ENCODE results near the gene TSEN54. TPM values are rescaled to one million over a fixed set of nuclear protein-coding genes. Genes with fewer than 3 reads are reported as not detected.

Gene TSEN54
- total RNA-seq, 1 experiment from 2014 or later, result 25.8 TPM

DNA sequence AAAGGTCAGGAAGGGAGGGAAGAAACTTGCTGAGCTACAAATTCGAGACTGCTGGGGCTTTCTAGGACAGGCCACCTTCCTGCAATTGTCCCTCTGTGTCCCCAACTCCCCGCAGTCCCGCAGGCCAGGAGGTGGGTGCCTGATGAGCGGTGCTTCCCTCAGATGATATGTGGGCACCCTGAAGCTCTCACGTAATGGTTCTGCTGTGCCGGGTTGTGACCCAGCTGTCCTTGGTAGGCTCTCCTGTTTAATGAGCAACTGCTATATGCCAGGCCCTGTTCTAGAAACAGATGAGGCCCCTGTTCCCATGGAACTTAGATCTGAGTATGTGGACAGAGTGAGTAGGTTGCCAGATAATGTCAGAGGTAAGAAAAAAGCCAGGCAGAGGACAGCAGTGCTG lies 49.3 kb downstream of the TSEN54 start:
- in situ Hi-C loops (cut with HindIII; ENCODE audit: low pct_unique_long_range_greater_than_20kb, low sequenced_read_pairs), result no loop called here
- DNase-seq (ENCODE audit: low read depth, low spot score), result no peak

DNA sequence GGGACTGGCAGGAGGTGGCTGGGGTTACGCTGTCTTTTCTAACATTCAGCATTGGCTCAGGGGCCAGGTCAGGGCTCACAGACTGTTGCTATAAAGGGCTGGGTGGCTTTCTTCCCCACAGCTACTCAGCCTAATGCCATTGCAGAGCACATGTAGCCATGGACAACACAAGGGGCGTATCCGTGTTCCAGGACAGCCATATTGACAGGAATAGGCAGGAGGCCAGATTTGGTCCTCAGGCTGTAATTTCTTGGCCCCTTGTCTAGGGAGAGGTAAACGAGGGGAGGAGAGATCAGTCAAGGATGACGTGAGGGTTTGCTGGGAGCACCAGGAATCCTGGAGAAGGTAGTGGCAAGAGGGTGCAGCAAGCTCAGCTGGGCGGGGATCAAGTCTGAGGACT lies 50.1 kb downstream of the TSEN54 start:
- in situ Hi-C loops (cut with HindIII; ENCODE audit: low pct_unique_long_range_greater_than_20kb, low sequenced_read_pairs), result no loop called here
- DNase-seq (ENCODE audit: low read depth, low spot score), result no peak

DNA sequence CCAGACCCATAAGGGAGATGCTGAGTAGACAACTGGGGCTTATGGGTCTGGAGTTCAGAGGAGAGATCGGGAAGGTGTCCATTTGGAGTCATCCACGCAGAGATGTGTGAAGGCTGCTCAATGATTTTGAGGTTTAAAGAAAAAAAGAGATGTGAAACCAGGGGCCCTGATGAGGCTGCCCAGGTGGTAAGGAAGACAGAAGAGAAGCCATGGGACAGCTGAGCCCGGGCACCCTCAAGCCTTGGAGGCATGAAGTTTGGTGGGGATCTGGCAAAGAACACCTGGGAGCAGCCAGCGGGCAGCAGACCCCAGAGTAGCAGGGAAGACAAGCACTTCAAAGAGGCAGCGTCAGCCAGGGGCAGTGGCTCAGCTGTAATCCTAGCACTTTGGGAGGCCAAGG lies 50.5 kb downstream of the TSEN54 start:
- in situ Hi-C loops (cut with HindIII; ENCODE audit: low pct_unique_long_range_greater_than_20kb, low sequenced_read_pairs), result no loop called here
- DNase-seq (ENCODE audit: low read depth, low spot score), result no peak

DNA sequence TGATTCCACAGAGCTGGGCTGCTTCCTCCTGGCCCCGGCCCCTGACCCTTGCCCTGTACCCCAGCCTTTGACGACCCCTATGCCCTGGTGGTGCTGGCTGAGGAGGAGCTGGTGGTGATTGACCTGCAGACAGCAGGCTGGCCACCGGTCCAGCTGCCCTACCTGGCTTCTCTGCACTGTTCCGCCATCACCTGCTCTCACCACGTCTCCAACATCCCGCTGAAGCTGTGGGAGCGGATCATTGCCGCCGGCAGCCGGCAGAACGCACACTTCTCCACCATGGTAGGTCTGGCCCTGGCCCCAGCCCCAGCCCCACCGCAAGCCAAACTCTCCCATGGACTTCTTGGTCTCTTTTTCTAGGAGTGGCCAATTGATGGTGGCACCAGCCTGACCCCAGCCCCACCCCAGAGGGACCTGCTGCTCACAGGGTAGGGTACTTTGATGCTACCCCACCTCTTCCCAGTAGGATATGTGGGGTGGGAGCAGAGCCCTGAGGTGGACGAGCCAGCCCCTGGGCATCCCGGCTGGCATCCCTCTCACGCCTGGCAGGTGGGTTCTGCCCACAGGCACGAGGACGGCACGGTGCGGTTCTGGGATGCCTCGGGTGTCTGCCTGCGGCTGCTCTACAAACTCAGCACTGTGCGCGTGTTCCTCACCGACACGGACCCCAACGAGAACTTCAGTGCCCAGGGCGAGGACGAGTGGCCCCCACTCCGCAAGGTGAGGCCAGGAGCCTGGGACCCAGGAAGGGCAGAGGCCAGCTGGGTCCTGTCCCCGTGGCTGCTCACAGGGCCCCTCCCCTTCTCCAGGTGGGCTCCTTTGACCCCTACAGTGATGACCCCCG lies 52.3 kb downstream of the TSEN54 start:
- DNase-seq (ENCODE audit: low read depth, low spot score), result no peak
- in situ Hi-C loops (cut with HindIII; ENCODE audit: low pct_unique_long_range_greater_than_20kb, low sequenced_read_pairs), result no loop called here

DNA sequence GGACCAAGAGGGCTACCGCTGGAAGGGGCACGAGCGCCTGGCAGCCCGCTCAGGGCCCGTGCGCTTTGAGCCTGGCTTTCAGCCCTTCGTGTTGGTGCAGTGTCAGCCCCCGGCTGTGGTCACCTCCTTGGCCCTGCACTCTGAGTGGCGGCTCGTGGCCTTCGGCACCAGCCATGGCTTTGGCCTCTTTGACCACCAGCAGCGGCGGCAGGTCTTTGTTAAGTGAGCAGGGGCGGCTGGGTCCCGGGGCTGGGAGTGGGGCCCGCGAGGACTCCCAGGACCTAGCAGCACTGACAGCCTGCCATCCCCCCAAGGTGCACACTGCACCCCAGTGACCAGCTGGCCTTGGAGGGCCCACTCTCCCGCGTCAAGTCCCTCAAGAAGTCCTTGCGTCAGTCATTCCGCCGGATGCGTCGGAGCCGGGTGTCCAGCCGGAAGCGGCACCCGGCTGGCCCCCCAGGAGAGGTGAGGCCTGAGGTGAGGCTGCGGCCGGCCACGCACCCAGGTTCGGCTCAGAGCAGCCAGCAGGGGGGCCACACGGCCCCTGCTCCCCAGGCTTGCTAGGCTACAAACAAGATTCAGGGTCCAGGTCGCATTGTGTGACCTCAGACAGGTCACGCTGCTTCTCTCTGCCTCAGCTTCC lies 53.8 kb downstream of the TSEN54 start:
- DNase-seq (ENCODE audit: low read depth, low spot score), result no peak
- in situ Hi-C loops (cut with HindIII; ENCODE audit: low pct_unique_long_range_greater_than_20kb, low sequenced_read_pairs), result no loop called here

DNA sequence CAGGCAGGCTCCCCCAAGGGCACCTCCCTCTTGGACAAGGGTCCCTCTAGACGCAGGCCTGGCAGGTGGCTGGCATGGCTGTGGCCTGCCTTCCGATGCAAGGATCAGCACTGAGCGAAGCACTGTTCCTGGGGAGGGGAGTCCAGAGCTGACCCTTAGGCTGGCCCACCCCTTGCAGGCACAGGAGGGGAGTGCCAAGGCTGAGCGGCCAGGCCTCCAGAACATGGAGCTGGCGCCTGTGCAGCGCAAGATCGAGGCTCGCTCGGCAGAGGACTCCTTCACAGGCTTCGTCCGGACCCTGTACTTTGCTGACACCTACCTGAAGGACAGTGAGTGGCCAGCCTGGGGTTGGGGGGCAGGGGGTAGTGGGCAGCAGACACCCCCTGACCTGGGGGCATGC lies 54.4 kb downstream of the TSEN54 start:
- no peak for DNase-seq (ENCODE audit: low read depth, low spot score)
- in situ Hi-C loops (cut with HindIII; ENCODE audit: low pct_unique_long_range_greater_than_20kb, low sequenced_read_pairs), result no loop called here

DNA sequence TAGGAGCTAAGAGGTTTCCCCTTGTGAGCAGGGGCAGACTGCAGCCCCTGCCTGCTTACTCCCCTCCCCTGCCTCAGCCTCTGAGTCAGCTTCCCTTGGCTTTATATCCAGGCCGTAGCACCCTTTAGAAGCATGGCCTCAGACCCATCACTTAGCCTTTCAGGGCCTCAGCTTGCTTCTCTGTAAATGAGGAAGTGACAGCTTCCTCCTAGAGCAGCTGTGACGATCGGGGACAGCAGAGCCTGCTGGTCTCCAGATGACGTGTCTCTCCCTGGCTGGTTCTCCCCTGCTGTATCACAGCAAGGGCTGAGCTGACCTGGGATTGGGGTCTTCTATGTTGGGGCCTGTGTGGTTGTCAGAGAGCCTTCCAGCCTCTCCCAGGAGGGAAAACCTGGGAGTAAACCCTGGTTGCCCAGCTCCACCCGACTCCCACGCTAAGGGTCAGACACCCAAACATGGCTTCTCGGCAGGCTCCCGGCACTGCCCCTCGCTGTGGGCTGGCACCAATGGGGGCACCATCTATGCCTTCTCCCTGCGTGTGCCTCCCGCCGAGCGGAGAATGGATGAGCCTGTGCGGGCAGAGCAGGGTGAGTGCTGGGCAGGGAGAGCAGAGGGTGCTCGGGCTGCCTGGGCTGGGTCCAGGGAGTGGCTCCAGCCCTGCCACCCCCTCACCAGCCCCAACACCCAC lies 55.0 kb downstream of the TSEN54 start:
- in situ Hi-C loops (cut with HindIII; ENCODE audit: low pct_unique_long_range_greater_than_20kb, low sequenced_read_pairs), result no loop called here
- DNase-seq (ENCODE audit: low read depth, low spot score), result no peak

DNA sequence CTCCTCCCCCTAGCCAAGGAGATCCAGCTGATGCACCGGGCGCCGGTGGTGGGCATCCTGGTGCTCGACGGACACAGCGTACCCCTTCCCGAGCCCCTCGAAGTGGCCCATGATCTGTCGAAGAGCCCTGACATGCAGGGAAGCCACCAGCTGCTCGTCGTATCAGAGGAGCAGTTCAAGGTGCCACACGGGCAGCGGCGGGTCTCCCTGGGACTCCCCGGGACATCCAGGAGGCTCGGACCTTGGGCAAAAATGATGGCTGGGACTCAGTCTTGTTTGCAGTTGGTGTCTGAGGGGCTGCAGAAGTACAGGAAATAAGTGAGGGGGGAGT lies 55.5 kb downstream of the TSEN54 start:
- in situ Hi-C loops (cut with HindIII; ENCODE audit: low pct_unique_long_range_greater_than_20kb, low sequenced_read_pairs), result no loop called here
- no peak for DNase-seq (ENCODE audit: low read depth, low spot score)

DNA sequence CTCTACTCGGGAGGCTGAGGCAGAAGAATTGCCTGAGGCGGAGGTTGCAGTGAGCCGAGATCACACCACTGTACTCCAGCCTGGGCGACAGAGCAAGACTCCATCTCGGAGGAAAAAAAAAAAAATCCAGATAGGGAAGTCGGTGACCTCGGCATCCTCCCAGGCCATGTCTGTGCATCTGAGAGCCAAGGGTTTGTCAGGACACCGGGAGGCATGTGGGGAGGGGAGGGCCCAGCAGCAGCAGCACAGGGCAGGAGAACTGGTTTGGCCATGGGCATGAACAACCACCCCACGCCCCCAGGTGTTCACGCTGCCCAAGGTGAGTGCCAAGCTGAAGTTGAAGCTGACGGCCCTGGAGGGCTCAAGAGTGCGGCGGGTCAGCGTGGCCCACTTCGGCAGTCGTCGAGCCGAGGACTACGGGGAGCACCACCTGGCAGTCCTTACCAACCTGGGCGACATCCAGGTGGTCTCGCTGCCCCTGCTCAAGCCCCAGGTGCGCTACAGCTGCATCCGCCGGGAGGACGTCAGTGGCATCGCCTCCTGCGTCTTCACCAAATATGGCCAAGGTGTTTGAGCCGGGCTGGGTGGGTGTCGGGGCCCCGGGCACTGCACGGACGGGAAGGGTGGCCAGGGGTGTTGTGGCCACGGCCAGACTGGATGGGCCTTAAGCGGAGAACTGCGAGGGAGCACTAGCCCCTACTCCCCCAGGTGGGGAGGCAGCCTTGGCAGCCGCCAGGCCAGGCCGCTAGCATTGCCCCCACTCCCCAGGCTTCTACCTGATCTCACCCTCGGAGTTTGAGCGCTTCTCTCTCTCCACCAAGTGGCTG lies 56.6 kb downstream of the TSEN54 start:
- no peak for DNase-seq (ENCODE audit: low read depth, low spot score)
- in situ Hi-C loops (cut with HindIII; ENCODE audit: low pct_unique_long_range_greater_than_20kb, low sequenced_read_pairs), result no loop called here

DNA sequence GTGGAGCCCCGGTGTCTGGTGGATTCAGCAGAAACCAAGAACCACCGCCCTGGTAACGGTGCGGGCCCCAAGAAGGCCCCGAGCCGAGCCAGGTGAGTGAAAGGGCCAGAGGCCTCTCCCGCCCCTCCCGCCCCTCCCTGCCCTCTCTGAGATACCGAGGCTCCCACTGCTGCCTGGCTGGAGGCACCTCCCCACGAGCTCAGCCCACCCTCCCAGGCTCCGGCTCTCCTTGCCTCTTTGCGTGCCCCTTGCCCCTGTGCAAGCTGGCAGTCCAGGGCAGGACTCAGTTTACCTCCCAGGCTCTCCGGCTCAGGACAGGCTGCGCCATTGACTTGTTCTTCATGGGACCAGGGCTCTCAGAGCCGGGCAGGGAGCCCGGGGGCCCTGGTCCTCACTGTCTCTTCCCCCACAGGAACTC lies 57.2 kb downstream of the TSEN54 start:
- DNase-seq (ENCODE audit: low read depth, low spot score), result no peak
- in situ Hi-C loops (cut with HindIII; ENCODE audit: low pct_unique_long_range_greater_than_20kb, low sequenced_read_pairs), result no loop called here

DNA sequence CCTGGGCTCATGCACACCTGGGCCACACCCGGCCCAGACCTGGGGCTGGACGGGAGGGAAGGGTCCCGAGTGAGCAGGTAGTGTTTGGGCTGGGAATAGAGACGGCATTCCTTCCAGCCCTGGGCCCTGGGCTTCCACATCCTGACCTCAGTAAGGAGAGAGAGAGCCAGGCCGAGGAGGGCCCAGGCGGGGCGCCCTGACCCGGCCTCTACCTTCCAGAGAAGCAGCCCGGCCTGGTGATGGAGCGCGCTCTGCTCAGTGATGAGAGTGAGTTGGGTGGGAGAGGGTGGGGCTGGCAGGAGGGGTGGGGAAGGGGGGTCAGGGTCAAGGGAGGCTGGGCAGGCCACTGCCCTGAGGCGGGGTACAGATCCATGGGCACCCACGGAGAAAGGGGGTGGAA lies 57.7 kb downstream of the TSEN54 start:
- DNase-seq (ENCODE audit: low read depth, low spot score), result no peak
- in situ Hi-C loops (cut with HindIII; ENCODE audit: low pct_unique_long_range_greater_than_20kb, low sequenced_read_pairs), result no loop called here

Other genes with a start within 250 kb of the TSEN54 start
- 20.8 and 22.9 TPM in 2 replicates for gene MIF4GD, start 245.3 kb upstream of the TSEN54 start, total RNA-seq (2014; rRNA removed; shearing (Covaris generic))
- 18.1 and 21.0 TPM in 2 replicates for gene SLC25A19, start 227.1 kb upstream of the TSEN54 start, total RNA-seq (2014; rRNA removed; shearing (Covaris generic))
- 146 and 154 TPM in 2 replicates for gene GRB2, start 110.8 kb upstream of the TSEN54 start, total RNA-seq (2014; rRNA removed; shearing (Covaris generic))
- 37.3 and 51.7 TPM in 2 replicates for gene TMEM94, start 59.9 kb upstream of the TSEN54 start, total RNA-seq (2014; rRNA removed; shearing (Covaris generic))
- 3.5 and 5.8 TPM in 2 replicates for gene CASKIN2, start 991 bp upstream of the TSEN54 start, total RNA-seq (2014; rRNA removed; shearing (Covaris generic))
- 6.6 and 9.8 TPM in 2 replicates for gene LLGL2, start 9.2 kb downstream of the TSEN54 start, total RNA-seq (2014; rRNA removed; shearing (Covaris generic))
- gene MYO15B, start 71.3 kb downstream of the TSEN54 start, total RNA-seq (2014; rRNA removed; shearing (Covaris generic)), result 1.6 and 2.6 TPM in 2 replicates
- gene SMIM5, start 116.9 kb downstream of the TSEN54 start, total RNA-seq (2014; rRNA removed; shearing (Covaris generic)), result not detected in 2 replicates
- 27.7 and 32.9 TPM in 2 replicates for gene RECQL5, start 150.6 kb downstream of the TSEN54 start, total RNA-seq (2014; rRNA removed; shearing (Covaris generic))
- gene SAP30BP, start 150.8 kb downstream of the TSEN54 start, total RNA-seq (2014; rRNA removed; shearing (Covaris generic)), result 70.4 and 85.1 TPM in 2 replicates
- 0.05 TPM in 1 of 2 replicates, not detected in the other for gene ITGB4, start 204.9 kb downstream of the TSEN54 start, total RNA-seq (2014; rRNA removed; shearing (Covaris generic))
- 52.5 and 57.2 TPM in 2 replicates for gene GALK1, start 248.7 kb downstream of the TSEN54 start, total RNA-seq (2014; rRNA removed; shearing (Covaris generic))